Stimulated activated CD4-positive, alpha-beta T cell treated with anti-CD3 and anti-CD28 coated beads, Interleukin-2, amount 100 ng/mL, for 24 hours (primary cell): ENCODE results near the gene CACHD1.
"Not testable (repeated sequence)": the region's sequence is repeated elsewhere in the genome, so short reads cannot be mapped to it uniquely, and the experiment has no call there.

ENCODE experiments used
- DNase-seq, 2 donors: peaks; one replicate each; pipeline ENCODE4 v3.0.0-alpha.2; 2020

Gene CACHD1

DNA sequence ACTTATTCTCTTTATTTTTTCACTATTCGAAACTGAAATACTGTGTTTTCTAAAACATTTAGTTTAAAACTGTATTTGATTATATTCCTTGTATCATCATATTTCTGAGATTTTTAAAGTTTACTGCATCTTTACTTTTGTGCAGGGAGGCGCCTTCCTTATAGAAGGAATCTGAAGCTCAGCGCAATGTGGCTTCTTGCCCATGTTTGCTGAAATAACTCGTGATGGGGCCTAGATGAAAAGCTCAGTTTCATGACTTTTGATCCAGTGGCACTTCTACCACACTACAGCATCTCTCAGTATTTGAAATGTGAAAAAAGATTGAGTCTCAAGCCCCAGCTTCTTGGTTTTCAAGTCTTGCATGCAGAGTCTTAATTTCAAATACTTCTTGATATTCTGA is 28.4 kb downstream of the CACHD1 start:
- no peak for DNase-seq

- no peak for DNase-seq
These were observed 29.1 kb downstream of the CACHD1 start for GRCh38 chr1:64499011-64499410.

- DNase-seq: no peak
These were observed 30.0 kb downstream of the CACHD1 start for GRCh38 chr1:64499966-64500365.

- no peak for DNase-seq
These were observed 32.2 kb downstream of the CACHD1 start for GRCh38 chr1:64502083-64502482.

DNA sequence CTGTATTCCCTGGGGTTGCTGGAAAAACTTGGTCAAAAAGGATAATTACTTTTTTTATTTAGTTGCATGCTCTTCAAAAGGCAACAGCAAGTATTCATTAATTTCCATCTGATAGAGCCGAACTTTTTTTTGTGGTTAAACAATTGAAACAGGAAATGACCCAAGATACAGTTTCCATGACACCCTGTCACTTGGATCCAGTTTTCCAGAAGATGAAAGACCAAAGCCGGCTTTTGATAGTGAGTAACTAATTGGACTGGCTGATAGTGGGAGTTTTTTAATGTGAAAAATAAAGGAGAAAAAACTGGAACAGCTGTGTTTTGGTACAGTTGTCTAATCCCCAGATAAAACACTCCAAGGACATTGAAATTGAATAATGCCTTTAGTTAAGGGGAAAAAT is 33.0 kb downstream of the CACHD1 start:
- DNase-seq: no peak

DNA sequence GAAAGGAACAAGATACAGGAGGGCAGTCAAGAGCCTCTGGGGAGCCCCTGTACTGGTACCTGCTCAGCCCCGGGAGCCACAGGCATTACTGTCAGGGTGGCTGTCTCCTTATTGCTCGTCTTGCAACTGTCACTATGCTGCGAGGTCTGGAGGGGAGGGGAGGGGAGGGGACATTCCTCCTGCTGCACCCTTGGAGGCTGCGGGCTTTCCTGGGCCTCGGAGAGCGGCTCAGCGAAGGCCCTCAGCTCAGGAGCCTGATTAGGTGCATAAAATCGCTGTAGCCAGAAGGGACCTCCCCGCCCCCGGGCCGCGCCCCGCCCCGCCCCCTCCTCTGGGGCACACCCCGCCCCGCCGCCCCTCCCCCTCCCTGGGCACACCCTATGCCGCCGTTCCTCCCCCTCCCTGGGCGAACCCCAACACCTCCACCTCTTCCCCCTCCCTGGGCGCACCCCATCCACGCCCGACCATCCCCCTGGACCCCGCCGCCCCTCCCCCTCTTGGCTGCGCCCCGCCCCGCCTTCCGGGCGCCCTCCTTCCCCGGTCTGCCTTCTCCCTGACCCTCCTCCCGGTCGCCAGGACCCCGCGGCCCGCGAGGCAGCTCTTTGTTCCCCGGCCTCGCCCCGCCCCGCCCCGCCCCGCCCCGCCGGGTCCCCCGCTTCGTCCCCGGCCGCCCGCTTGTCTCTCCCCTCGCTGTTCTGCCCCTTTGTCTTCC is 35.5 kb downstream of the CACHD1 start:
- peak; percentile 44 to 66 for DNase-seq

DNA sequence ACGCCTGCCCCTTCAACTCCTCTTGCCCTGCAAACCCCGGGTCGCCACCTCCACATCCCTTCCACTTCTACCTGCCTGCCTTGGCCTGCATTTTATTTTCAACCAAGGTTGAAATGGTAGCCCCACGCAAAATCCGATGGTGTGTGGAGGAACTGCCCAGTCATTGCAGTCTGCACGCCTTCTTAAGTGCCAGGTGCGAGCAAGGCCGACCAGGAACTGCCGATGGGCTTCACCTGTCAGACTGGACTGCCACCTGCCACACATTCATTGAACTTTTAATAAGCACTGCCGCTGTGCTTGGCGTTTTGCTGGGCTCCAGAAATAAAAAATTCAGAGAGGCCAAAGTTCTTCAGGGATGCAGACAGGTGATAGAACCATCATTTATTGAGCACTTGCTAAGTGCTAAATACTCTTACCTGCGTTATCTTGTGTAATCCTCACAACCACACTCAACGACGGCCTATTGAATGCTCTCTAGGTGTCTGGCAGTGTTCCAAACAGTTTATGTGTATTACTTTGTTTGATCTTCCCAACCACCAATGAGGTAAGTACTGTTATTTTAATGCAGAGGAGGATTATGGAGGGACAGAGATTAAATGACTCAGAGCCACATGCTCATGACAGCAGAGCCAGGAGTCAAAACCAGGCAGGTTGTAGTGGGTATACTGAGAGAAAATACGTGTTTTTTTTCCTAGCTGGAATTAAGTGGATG is 36.2 kb downstream of the CACHD1 start:
- peak in 1 of 2 donors; percentile 13 for DNase-seq

- no peak for DNase-seq
These were observed 38.7 kb downstream of the CACHD1 start for GRCh38 chr1:64508629-64509028.

DNA sequence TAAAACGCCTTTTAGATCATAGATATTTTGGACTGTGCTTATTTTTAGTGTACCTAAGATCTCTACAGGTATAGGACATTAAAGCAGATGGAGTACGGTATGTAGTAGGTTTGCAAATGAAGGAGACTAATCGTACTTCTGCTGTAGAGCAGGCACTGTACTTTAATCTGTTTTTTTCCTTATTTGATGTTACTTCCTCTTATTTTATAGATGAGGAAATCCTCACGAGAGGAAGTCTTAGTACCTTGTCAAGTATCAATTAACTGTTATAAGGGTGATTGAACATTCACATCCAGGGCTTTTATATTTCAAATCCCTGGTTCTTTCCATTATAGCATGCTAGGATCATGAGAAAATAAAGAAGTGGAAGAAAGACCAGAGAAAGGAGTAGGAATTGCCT is 41.1 kb downstream of the CACHD1 start:
- DNase-seq: no peak

DNA sequence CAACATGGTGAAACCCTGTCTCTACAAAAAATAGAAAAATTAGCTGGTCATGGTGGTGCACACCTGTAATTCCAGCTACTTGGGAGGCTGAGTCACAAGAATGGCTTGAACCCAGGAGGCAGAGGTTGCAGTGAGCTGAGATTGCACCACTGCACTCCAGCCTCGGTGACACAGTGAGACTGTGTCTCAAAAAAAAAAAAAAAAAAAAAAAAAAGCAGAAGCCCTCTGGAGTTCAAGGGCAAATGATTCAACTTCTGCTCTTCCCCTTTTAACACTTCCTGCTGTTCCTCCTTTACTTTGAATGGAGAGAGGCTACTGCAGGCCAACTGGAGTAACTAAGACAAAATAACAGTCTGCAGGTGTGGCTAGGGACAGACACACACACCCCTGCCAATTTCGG is 42.3 kb downstream of the CACHD1 start:
- DNase-seq: not testable (repeated sequence)

- DNase-seq: no peak
These were observed 43.6 kb downstream of the CACHD1 start for GRCh38 chr1:64513545-64513944.

DNA sequence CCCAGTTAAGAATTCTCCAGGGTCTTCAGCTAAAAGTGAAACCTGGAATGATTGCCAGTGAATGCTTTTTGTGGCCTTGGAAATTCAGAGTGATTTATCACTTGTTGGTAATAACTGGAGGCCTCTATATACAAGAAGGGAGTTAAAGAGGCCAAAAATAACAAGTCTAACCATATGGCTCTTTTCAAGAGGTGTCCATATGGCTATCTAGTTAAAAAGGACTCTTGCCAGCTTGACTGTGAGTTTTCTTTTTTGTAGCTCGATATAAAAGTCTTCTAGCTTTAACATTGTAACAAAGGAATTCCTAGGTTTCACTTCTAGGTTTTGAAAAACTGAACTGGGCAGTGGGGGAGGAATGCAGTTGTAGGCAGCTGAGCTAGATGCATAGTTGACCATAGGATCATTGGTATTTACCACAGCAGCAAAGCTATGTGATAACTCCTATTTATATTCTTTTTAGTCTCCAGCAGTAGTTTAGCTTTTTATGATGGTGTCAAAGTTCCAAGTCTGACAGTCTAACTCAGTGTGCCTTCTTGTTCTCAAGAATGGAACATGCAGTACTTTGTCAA is 44.4 kb downstream of the CACHD1 start:
- no peak for DNase-seq

DNA sequence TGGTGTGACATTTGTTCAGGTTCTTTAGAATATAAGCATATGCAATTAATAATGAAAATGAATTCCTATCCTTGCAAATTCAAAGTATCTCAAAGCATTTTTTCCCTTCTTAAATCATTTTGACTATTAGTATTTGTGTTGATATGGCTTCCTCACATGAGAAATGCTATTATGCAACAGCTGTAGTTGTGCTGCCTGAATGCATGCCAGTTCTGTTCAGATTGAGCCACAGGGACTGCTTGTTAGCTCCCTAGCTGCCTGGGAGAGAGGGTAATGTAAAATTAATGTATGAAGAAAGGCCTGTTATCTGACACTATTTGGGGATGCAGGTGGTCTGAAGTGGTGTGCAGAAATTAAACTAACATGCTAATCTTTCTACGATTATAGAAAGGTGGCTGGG is 45.5 kb downstream of the CACHD1 start:
- no peak for DNase-seq

GRCh38 chr1:64516301-64516700 is 46.4 kb downstream of the CACHD1 start:
- DNase-seq: no peak

DNA sequence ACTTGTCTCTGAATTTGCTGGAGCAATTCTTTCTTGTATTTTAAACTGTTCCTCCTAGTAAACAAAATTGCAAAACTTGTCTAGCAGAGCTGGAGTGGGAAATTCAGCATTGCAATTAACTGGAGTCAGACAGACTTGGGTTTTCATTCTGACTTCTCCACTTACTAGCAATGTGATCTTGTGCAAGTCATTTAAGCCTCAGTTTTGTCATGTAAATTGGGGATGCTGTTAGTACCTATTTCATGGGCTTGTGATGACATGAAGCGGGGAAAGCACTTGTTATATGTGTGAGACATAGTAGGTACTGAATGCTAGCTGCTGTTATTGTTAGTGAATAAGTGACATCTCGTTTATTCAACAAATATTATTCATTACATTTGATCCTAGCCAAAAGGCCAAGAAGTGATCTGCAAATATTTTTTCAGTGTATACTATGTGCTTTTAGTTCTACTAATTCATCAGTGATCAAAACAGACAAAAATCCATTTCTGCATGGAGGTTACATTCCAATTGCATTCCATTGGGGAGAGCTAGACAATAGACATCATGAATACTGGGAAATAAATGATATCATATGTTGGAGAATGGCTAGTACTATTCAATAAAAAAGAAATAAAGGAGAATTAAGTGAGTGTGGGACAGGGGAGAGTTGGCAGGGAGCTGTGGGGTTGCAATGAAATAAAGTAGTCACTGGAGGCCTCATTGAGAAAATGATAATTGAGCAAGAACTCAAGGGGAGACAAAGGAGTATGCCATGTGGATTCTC is 47.1 kb downstream of the CACHD1 start:
- no peak for DNase-seq

DNA sequence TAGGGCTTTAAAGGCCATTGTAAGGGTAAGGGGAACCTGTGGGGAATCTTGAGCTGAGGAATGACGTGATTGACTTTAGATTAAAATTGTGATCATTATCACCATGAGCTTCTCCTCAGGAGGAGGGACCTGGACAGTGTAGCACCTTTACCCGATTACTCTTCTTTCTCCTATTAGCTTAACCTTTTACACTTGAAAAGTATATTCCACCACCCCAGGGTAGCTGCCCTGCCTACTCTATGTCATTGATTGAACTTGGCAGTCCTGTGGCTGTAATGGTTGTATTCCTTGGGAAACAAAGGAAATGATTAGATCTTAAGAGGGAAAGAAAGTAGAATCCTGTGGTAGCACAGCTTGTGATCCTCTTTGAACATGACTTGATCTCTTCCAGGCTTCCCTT is 47.7 kb downstream of the CACHD1 start:
- DNase-seq: no peak

DNA sequence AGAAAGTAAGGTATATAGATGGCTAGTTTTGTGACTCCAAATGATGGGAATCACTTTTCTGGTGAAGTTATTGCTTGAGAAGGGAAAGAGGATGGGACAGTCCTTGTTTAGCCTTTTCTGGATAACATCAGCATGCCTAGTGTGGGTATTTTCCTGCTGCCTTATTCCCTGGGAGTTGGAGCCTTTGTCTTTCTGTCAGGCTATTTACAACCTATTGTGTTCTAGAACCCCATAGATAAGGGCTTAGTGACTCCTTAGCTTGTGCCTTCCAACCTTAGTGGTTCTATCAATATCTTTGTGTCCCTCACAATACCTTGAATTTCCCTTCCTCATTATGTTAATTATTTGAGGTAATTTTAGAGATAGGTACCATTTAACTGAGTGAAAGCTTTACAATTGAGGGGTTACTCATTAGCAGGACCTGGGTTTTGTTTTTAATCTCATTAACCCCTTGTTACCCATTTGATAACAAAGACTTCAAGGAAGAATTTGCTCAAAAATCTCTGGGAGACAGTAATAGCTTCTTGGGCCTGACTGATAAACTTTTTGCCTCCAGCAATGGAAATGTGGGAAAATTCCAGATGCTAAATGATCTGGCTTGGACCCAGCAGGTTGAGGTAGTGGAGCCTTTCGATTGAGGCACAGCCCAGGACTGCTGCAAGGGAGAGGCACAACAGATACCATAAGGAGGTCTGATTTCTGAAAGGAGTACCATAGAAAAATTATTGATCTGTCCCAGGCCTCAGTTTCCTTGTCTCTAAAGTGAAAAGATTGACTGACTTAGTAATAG is 49.0 kb downstream of the CACHD1 start:
- DNase-seq: no peak

DNA sequence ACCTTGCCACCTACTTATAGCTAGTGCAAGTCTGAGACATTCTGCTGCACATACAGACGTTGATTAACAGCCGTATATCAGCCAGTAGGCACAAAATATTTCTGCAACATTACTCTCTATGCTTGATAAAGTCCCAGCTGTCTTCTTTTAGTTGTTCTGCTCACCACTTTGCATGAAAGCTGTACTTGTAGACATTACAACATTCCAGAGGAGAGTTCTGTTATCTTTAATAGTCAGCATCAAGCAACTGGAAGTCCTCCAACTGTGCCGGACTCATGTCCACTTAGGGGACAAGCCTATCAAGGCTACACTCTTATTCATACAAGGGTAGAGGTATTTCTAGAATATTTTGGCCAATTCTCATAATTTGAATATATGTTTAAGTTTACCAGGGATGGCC is 50.0 kb downstream of the CACHD1 start:
- DNase-seq: no peak

- DNase-seq: no peak
These were observed 52.8 kb downstream of the CACHD1 start for GRCh38 chr1:64522740-64523139.

GRCh38 chr1:64523413-64524337 is 53.7 kb downstream of the CACHD1 start:
- DNase-seq: no peak

DNA sequence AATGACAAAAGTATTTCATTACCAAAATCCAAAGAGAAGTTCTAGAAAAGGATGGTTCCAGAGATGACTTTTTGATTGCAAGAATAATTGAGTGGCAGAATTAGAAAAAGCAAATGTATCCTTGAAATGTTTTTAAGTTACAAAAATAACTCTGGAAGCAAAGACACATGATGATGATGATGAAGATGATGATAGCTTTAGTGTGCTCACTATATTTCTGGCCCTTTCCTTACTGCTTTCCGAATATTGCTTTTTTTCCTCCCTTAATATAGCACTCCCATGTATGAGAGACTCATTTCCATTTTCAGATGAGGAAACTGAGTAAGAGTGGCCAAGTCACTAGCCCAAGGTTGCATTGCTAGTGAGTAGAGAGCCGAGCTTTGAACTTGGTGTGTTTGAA is 54.7 kb downstream of the CACHD1 start:
- no peak for DNase-seq
